ENCODE results near the gene AURKB.
"Not testable (repeated sequence)": the region's sequence is repeated elsewhere in the genome, so short reads cannot be mapped to it uniquely, and the experiment has no call there.

AURKB gene

DNA sequence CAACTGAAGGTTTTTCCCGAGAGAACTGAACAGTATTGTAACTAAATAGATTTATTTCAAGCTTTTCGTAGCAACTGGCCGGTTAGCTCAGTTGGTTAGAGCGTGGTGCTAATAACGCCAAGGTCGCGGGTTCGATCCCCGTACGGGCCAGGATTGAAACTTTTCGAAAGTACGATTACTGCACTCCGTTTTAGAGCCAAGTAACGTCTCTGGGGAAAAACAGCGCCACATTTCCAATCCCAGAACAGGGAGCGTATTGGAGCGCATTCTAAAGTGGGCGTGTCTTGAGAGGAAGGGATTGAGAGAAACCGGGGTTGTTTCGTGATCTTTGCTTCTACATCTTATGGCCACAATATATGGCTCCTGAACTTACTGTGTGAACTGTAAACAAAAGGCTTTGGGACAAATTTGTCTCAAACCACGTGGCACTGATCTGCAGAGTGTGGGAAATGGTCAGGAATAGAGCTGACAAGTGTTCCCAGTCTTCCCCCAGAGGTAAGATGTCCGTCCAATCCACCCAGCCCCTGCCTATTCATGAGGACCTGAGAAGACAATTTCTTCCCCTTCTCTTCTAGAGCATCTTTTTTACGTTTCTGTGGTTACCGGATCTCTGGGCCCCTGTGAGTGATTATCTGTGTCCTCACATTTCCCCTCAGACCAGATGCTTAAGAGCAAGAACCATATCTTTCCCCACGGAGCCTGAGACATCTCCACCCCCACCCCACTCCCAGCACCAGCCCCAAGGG is 22.7 kb downstream of the AURKB start:
- DNase-seq: peak; percentile 99 to 100

DNA sequence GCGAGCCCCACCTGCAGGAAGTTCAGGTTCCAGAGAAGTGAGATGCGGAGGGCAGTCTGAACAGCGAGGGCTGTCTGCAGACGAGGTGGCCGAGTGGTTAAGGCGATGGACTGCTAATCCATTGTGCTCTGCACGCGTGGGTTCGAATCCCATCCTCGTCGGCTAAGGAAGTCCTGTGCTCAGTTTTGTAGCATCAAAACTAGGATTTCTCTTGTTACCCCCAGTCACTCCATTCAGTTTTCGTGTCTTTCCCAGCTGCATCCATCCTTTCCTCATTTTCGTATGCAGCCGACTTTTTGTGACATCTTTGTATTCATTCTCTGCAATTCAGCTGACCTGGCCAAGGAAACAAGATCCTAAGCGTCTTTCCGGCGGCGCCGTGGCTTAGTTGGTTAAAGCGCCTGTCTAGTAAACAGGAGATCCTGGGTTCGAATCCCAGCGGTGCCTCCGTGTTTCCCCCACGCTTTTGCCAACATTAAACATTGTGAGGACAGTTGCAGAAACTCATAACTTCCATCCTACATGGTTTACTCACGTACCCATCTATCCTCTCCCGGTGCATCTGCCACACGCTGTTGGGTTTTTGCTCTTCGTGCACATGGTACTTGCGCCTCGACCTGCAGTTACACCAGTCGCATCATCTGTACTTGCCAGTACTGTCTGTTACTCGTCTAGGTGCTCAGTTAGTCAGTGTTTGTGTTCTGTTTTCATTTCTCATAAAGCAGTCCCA is 23.4 kb downstream of the AURKB start:
- DNase-seq: peak; percentile 87 to 92

DNA sequence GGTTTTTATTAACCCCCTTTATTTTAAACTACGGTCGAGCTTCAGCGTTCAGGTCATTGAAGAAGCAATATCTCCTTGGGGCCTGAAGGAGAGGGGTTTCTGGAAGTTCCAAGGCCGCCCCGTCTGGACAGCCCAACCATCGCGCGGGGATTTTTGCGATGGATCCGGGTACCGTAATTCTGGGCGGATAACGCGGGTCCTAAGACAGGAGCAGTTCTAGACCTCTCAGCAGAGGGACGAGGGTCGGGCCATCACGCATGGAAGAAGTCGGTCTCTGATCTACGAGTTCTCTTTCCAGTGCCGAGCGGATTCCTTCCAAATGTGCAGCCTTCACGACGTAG is 24.0 kb downstream of the AURKB start:
- no peak for DNase-seq

DNA sequence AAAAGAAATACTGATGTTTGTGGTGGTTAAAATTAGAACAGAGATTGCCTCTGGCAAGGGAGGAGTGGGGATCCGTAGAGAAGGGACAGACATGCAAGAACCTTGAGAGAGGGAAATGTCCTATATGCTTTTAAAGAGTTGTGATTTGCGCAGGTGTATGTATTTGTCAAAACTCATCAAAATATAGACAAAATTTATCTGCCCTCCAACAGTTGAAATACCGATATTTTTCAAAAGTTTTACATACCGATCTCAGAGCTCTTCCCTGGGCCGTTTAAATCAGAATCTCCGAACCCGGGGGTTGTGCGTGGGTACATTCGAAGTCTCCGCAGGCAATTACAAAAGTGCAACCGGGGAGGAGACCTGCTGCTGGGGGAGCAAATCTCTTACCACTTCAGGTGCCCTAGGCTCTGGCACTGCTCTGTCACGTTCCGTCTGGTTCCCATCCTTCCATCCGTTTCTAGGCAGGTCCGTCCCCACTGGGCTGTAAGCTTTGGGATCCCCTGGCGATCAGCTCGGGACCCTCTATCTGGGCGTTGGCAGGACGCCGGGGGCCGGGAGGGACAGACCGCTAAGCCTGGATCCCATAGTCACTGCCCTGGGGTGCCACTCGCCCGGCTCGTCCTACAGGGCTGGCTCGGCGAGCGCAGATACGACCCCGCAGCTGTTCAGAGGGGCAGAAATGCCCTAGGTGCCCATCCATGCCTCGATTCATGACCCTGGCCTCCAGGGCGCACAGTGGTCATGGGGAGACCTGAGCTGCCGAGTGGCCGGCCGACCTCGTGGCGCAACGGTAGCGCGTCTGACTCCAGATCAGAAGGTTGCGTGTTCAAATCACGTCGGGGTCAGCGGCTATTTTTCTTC is 24.6 kb downstream of the AURKB start:
- DNase-seq: peak; percentile 47 to 92

DNA sequence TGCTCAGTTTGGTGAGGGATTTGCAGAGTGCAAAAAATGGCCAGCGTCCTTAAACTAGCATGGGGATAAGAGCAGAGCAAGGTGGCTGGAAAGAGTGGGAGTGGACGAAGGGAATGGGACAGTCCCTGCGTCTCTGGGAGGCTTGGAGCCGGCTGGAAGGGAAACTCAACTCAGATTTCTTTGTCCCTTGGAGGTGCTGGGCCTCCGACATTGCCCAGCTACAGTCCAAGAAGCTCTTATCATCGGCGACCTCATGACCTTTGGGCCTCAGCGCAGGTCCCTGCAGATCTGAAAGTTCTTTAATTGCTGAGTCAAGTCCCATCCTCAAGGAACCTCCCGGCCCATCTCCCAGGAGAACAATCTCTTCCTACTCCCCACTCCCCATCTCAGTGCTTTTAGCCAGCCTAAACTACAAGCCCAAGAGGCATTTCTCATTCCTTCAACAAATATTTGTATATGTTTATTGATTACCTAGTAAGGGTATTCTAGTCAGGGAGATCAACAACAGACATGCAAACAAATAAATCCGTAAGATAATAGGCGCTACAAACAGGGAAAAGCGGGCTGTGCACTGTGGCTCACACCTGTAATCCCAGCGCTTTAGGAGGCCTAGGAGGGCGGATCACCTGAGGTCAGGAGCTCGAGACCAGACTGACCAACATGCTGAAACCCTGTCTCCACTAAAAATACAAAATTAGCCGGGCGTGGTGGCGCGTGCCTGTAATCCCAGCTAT is 33.2 kb downstream of the AURKB start:
- no peak for DNase-seq

DNA sequence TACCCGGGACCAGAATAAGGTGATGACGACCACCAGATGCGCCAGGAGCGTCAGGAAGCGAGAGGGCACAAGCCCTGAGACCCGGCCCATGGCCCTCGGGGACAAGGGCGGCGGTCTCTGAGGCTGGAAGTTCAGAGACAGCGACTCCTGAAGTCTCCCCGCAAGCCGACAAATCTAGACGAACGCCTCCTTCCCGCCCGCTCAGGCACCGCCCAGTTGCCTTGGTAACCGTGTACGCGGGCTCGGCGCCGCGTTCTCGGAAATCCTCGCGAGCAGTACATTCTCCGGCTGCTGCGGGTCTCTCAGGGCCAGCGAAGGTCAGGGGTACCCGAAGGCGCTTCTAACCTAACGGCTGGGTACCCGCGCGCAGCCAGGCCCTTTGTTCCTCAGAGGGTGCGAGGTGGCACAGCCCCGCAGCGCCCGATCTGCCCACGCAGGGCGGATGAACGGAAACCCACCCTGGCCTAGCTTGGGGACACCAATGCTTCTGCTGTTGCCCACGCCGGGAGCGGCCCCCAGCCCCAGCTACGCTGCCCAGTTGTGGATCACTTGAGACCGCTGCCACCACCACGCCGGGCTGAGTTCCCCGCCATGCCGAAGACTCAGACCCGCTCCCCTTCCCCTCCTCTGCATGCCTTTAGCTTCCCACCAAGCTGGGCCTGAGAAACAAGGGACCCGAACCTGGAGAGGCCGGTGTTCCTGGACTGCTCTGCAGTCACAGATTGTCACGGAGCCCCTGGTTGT is 34.0 kb downstream of the AURKB start, which contains the start of gene TMEM107:
Gene TMEM107 (minus strand): TSS at position 184 of the 744 bp plus-strand sequence. CDS start 94 bp downstream, at position 90.
- peak; percentile 71 to 93 for DNase-seq

DNA sequence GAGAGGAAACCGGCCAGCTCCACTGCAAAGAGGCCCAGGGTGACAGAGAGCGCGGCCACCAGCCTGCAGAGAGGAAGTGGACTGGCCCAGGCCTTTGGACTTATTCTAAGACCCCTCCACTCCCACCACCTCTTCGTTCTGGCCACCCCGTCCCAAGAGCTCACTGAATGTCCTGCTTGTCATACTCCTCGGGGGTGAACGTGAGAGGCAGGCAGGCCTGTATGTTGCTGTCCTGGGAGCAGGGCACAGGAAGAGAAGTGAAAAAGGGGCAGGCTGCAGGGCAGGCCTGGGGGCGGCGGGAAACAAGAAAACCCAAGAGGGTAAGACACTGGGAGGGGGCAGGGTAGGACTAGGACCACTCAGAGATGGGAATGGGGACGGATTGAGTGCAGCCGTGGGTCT is 34.6 kb downstream of the AURKB start:
- DNase-seq: peak in 1 of 2 donors; percentile 15

DNA sequence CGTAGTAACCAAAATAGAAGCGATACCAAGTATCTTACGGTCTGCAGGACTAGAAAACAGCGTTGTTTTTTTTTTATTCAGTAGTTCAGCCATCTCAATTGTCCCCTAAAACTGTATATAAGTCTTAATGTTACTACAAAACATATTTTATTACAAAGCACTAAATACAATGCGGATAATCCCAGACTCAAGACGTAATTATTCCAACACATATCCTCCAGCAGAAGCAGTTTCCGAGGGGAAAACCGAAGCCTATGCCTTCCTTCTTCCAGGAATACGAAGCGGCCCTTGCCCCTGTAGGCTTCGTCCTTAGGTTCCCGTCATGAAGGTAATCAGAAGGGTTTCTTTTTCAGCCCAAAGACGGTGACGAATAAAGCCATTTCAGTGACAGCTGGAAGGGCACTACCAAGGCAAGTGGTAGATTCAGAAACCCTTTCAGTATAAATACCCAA is 36.5 kb downstream of the AURKB start:
- DNase-seq: no peak

DNA sequence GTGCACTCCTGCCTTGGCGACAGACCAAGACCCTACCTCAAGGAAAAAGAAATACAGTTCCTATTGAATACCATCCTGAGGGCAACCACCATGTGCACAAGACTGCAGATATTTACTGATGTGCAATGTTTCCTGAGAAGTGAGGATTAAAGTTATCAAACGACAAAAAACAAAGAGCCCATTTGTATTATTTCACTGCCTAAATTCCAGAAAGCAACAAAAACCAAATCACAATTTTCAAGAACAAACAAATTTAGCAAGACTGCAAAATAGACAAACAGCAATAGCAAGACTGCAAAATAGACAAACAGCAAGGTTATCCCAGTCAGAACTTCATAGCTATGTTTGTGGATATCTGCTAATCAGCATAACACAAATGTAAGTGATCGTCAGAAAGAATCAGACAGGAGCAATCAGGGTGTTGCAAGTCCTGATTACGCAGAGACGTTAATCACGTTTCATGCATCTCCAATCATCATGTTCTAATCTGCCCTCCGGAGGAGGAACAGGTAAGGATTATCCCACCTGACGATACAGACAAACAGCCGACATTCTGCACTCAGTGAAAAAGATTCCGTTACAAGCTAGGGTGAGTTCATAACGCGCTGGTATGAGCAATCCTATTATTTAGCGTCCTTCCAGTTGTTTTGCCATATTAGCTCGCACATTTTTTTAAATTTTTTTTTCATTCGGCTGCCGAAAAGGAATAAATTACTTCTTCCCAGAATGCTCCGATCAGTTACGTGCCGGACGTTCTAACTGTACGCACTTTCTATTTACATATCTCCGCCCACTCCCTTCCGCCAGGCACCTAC is 37.1 kb downstream of the AURKB start:
- peak; percentile 96 to 98 for DNase-seq

DNA sequence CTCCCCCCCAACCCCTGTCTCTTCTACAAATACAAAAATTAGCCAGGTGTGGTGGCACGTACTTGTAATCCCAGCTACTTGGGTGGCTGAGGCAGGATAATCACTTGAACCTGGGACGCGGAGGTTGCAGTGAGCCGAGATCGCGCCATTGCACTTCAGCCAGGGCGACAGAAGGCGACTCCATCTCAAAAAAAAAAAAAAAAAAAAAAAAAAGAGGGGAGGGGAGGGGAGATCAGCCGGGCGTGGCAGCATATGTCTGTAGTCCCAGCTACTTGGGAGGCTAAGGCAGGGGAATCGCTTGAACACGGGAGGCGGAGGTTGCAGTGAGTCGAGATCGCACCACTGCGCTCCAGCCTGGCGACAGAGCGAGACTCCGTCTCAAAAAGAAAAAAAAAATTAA is 40.2 kb downstream of the AURKB start:
- DNase-seq: not testable (repeated sequence)

DNA sequence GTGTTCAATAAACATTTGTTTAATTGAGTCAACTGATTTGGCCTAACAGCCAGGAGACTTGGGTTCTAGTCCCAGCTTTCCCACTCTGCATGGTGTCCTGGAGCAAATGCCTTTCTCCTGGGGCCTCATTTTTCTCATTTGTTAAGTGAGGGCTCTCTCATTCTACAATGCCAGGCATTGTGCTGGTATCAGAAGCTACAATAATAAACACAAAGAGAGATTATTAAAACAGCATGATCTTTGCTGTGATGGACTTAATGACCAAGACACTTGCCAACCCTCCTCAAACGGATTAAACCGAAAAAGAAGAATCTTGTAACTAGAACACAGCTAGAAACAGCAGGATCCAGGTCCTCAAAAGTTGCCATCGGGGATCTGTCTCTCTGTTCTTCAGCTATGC is 42.8 kb downstream of the AURKB start:
- DNase-seq: no peak

DNA sequence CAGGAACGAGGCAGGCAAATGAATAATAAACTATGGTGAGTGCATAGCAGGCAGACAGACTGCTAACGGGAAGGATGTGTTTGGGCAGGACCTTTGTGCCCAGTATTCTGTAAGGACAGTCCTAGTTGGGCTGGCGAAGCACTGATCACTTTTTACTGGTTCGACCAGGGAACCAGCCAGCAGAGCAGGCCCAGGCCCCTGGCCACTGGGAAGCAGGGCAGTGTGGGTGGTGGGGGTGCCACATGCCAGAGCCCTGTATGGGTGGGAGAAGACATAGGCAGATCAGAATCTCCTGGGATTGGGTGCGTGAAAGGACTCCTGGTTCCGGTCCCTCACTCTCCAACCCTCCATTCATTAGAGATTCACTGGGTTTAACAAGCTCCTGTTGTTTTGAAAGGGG is 43.6 kb downstream of the AURKB start:
- no peak for DNase-seq

DNA sequence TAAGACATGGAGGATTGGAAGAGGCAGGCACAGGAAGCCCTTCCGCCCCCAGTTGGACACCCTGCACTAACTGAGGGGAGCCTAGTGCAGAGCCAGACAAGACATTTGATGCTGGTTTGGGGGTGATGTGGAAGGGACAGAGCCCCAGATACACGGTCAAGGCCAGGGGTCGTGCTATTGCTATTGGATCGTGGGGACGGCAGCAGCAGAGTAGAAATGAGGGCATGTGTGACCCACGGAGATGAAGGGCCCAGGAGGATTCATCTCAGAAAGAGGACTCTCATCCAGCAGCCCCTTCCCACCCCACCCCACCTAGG is 45.6 kb downstream of the AURKB start:
- DNase-seq: no peak

DNA sequence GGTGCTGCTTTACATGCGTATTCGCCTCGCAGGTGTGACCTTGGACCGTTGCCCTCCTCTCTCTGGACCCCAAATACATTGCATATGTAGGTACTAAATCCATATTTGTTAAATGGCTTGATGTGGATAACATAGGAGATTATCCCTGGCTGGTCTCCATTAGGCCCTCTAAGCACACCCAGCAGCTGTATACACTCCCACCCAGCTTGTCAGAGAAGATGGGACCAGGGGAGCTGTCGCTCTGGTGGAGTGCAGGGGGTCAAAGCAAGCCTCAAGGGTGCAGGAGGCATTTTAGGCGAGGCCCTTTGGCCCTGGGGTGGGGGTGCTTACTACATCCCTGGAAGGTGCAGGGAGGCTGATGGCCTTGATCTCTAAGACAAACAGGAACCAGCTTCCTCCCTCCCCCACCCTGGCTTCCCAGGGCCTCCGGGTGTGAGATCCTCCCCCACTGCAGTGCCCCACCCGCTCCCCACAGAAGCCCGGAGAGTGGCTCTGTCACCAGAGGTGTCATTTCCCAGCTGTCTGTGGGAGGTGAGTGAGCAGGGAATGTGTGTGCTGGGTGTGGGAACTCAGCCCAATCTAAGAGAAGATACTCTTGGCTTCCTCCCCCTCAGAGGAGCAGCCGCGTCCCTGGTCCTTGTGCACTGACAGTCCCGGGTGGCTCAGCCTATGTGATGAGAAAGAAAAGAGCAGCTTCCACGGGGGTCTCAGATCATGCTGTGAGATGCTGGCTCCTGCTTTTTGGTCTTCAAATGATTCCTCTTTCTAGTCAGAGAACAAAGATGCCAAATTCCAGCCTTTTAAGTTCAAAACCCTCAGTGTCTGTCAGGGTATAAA is 46.2 kb downstream of the AURKB start:
- DNase-seq: peak; percentile 59 to 70

DNA sequence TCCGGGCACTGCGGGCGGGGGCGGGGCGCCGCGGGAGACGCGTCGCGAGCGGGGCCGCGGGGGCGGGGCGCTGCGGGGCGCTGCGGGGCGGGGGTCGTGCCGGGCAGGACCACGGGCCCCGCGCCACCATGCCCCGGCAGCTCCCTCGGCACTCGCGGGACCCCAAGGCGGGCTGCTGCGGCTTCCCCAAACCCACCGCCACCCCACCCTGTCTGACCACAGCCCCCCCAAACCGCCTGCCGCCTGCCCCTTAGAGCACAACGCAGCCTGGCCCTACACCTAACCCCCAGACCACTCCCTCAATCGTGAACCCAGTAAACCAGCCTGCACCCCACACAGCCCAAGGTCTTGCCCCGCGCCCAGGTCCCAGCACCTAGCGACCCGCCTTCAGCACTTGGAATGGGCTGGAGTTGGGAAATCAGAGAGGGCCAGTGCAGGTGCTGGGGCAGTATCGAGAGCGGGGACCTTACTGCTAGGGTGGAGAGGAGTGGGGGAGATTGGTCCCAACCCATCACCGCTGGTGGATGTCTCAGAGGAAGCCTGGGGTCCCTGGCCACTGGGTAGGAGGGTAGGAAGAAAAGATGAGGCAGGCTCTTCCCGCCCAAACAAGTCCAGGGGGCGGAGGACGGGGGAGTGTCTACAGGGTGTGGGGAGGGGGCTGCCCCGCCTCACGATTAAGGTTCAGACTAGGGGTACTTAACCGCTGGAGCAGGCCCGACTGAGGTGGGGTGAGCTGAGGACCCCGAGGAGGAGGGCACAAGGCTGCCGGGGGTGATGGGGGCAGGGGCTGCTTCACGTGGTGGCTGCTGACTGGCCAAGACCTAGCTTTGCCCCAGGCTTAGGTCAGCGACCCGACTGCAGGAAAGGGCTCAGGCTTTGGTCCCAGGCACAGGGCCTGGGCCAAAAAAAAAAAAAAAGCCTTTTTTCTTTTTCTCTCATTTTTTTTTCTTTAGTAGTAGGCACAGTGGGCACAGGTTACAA is 47.1 kb downstream of the AURKB start:
- DNase-seq: no peak

DNA sequence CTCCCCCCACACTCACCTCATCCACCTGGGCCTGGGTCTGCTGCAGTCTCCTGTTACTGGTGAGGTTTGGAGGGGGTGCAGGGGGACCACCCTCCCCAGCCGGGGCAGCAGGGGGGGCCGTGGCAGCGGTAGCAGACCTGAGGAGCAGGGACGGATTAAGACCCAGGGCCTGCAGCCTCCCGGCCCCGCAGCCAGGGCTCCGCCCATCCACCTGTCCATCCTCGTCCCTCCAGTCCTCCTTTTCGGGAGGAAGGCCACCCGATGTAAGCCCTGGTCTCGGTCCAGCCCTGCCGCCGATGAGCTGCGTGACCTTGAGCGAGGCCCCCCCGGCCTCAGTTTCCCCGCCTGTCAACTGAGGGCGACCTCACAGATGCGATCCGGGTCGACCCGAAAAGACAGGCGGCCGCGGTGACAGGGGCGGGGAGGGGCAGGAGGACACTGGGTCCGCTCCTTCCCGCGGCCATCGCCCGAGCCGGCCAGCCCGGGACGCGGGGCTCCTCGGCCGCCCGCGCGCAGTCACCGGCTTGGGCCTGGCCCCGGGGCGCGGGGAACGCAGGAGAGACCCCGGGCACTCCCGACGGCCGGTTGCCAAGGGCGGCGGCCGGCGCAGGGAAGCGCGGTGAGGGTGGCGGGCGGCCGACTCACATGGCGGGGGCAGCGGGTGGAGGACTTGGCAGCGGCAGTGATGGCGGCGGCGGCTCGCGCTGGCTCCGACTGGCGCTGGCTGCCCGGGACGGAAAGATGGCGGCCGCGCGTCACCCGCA is 48.0 kb downstream of the AURKB start, which contains the start of gene VAMP2:
Gene VAMP2 (minus strand): TSS at position 716 of the 764 bp plus-strand sequence. CDS start 69 bp downstream, at position 647.
- DNase-seq: peak; percentile 57 to 79

DNA sequence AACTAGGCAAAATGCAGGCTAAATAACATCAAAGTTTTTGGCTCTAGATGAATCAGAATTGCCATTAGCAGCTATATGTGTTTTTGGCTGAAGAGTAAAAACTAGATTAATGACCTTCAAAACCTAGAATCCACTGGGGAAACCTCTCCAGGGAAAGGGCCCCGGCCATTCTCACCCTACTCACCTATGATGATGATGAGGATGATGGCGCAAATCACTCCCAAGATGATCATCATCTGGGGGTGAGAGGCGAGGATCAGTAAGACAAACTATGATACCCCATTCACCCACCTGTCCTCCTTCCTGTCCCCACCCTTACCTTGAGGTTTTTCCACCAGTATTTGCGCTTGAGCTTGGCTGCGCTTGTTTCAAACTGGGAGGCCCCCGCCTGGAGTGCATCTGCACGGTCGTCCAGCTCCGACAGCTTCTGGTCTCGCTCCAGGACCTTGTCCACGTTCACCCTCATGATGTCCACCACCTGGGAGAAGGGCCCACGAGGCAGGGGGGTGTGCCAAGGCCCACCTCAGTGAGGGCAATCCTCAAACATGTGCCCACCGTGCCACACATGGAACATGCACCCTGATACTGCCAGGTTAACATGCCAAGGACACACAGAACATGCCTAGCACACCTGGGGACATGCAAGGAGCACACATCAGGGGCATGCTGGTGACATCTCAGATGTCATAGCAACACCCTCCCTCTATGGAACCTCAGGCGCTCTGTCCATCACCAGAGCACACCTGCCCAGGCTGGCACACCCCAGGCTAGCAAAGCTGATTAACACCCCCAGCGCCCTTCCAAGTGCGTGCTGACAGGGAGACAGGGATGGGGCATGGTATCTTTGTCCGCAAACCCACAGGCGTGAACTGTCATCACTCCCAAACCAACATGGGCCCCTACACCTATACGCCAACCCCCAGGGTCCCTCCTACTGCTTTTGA is 48.8 kb downstream of the AURKB start:
- no peak for DNase-seq
